ENCODE measurements around the gene FXYD5. TPM values are rescaled to one million over a fixed set of nuclear protein-coding genes. Genes with fewer than 3 reads are reported as not detected.

The FXYD5 gene
- total and polyA plus RNA-seq, 9 of the 15 experiments (the other 6 are each of a cell fraction or from before 2014, with no cell fraction given) = 104 to 537 (median 174) TPM

DNA sequence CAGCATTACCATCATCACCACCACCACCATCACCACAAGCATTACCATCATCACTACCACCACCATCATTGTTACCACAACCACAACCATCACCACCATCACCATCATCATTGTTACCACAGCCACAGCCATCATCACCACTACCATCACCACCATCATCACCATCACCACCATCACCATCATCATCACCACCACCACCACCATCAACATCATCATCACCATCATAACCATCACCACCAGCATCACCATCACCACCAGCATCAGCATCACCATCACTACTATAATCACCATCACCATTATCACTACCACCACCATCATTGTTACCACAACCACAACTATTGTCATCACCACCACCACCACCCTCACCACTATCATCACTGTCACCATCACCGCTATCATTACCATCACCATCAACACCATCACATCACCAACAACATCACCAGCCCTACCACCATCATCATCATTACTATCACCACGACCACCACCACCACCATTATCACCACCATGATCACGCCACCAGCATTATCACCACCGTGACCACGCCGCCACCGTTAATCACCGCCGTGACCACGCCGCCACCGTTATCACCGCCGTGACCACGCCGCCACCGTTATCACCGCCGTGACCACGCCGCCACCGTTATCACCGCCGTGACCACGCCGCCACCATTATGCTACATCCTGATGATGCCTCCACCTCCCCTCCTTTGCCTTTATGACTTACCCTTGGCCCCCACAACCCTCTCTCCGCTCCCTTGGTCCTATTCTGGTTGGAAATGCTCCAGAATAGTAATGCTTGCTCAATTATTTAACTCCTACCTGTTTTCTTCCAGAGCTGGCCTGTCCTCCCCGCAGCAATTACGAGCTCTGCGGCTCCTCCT is 48.9 kb upstream of the FXYD5 start (continued):
- TF ChIP-seq CTBP1 (IDR thresholded peaks at IDR 0.05; ENCODE audit: borderline replicate concordance) = peak; percentile 81; the same call in 1 of the 2 replicates

DNA sequence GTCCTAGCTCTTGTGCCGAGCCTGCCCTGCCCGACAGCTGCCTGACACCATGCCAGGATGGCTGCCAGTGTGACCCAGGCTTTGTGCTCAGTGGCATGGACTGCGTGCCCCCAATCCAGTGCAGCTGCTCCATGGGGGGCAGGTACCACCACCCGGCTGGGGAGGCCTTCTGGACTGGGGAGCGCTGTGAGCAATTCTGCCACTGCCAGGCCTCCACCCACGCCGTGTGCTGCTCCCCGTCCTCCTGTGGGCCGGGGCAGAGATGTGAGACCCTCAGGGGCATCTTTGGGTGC is 48.3 kb upstream of the FXYD5 start:
- ATAC-seq (no peak; the same call in 2 of the 3 replicates), FAIRE-seq (no peak), DNase-seq (ENCODE audit: extremely low read depth in 1 of 4, low spot score in 3 of 4) (no peak)
- no peaks in the 10 kb centered on the region for H3K9me1 ChIP-seq (ENCODE audit: control insufficient read depth, insufficient read depth, low read length)
- peaks cover 7% of the 10 kb centered on the region for H3K9me3 ChIP-seq (replicated peaks; ENCODE audit: control insufficient read depth, insufficient read depth, low read depth, low read length)
- TF ChIP-seq GATA2 (CRISPR knock-in tag; IDR thresholded peaks at IDR 0.05) = no peak
- TF ChIP-seq ZNF121 (CRISPR knock-in tag; conservative IDR thresholded peaks at IDR 0.05) = no peak
- peak; percentile 14 for TF ChIP-seq HMGN3 (IDR thresholded peaks at IDR 0.05; ENCODE audit: borderline replicate concordance, extremely low read depth, insufficient read length, low read depth, low read length)
- intact Hi-C loops (cut with micrococcal nuclease) = no loop called here
- H3K4me1 ChIP-seq (replicated peaks in 1 of 2; ENCODE audit: control insufficient read depth in 2 of 2, insufficient read depth in 2 of 2, low read length in 2 of 2) = peaks cover 22 to 32% of the 10 kb centered on the region in 2 experiments
- H3K9ac ChIP-seq (ENCODE audit: insufficient read depth in 1 of 2, low read depth in 2 of 2, low read length in 2 of 2) = peak overlapping the region; percentile 3 to 81; a peak in 3 of 4 replicates
- peak overlapping the region; percentile 73 for H2AFZ ChIP-seq (ENCODE audit: low read depth, low read length)
- peak overlapping the region; percentile 45 for H3K4me2 ChIP-seq (ENCODE audit: insufficient read depth, low read length)
- H3K79me2 ChIP-seq (ENCODE audit: control insufficient read depth, insufficient read depth, low read length) = no peaks in the 10 kb centered on the region
- WGBS (ENCODE audit: insufficient coverage, low coverage, missing lambda C conversion rate) = 60% methylated on average over 9 of the region's 9 CpGs
- BruUV-seq (replicated peaks) = no TSS peak
- POLR2A ChIA-PET = interaction anchor here (0.8 to 1.0 kb wide), 2 partner anchors 8 to 300 kb away, joined by 3 to 4 read pairs; no protein-coding TSS in a partner anchor
- H4K20me1 ChIP-seq (replicated peaks; ENCODE audit: control insufficient read depth, insufficient read depth, low read length) = no peaks in the 10 kb centered on the region
- H3K36me3 ChIP-seq (ENCODE audit: control insufficient read depth, insufficient read depth, low read length) = no peaks in the 10 kb centered on the region
- CTCF ChIA-PET (ENCODE audit: low intra/inter-chr PET ratio) = no interaction called here
- H3K27me3 ChIP-seq (ENCODE audit: control insufficient read depth in 2 of 2, insufficient read depth in 2 of 2, low read length in 2 of 2) = no peaks in the 10 kb centered on the region
- in situ Hi-C loops (cut with MboI) = no loop called here
- peak overlapping the region; percentile 39; the same call in 2 of the 3 replicates for H3K27ac ChIP-seq (ENCODE audit: extremely low read depth, low read depth, low read length)
- H3K4me3 ChIP-seq = no peak overlapping the region
